ENCODE measurements around the gene RAMAC. TPM values are rescaled to one million over a fixed set of nuclear protein-coding genes. Genes with fewer than 3 reads are reported as not detected.
A peak's percentile ranks its signal among the peaks of the same experiment; 100 is the strongest.

Gene RAMAC
- total and polyA plus RNA-seq, 11 donors: 11.0 to 25.5 (median 14.9) TPM

DNA sequence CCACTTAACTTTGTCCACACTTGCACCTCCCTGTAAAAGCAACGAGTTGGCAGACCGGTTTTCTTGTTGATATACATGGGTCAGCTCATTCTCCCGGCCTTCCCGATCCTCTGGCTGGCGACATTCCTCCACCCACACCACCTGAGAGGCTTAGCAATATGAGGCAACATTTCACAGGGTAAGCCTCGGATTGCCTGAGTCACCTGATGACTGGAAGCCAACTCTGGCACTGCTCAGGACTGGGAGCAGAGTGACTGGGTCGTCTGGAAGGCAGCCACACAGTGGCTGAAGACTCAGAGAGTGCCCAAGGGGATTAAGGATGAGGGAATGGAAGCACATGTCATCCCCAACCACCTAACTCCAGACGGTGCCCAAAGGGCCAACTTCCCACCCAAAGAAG is 43.3 kb upstream of the RAMAC start:
- 66 to 73% (median 70%) methylated on average over 8 of the region's 8 CpGs for WGBS, 4 donors
- TF ChIP-seq POLR2A (IDR thresholded peaks at IDR 0.05) (no peak), CTCF (IDR thresholded peaks at IDR 0.05) (no peak)
- Histone ChIP-seq H3K4me1 (peaks cover 0 to 4% (median 0%) of the 10 kb centered on the region in 12 donors), H3K27ac (no peak overlapping the region), H3K4me3 (no peak overlapping the region), H3K9me3 (no peaks in the 10 kb centered on the region), H3K36me3 (no peaks in the 10 kb centered on the region), H3K27me3 (no peaks in the 10 kb centered on the region)
- intact Hi-C loops (cut with DNase I): no loop called here
- no peak for DNase-seq
- peak in 2 of 4 donors; percentile 18 to 62 for ATAC-seq

DNA sequence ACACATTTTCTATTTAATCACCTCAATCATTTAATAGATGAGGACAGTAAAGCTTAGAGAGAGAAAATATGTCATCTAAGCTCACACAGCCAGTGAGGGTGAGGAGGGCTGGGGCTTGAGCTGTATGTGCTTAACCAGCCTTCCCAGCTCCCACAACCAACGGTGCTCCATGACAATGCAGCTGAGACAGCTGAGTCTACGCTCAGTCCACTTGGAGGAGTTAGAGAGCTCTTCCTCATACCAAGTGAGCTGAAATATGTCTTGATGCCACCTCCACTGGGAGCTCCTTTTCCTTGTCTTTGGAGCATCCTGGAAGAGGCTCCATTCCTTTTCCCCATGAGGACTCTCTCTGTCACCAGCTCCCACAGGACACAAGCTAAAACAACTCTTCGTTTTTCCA is 42.8 kb upstream of the RAMAC start:
- no peak for DNase-seq
- no peak for TF ChIP-seq CTCF (IDR thresholded peaks at IDR 0.05)
- TF ChIP-seq POLR2A (IDR thresholded peaks at IDR 0.05): no peak
- H3K27me3 ChIP-seq: no peaks in the 10 kb centered on the region
- WGBS, 4 donors: 62 to 68% (median 67%) methylated on average over 3 of the region's 3 CpGs
- H3K9me3 ChIP-seq: no peaks in the 10 kb centered on the region
- no peaks in the 10 kb centered on the region for H3K36me3 ChIP-seq
- intact Hi-C loops (cut with DNase I): no loop called here
- no peak overlapping the region for H3K4me3 ChIP-seq
- ATAC-seq: no peak
- no peak overlapping the region for H3K27ac ChIP-seq
- H3K4me1 ChIP-seq: peaks cover 0 to 4% (median 0%) of the 10 kb centered on the region in 12 donors

GRCh38 chr15:82944056-82944455 is 42.0 kb upstream of the RAMAC start:
- WGBS, 4 donors: 84 to 90% (median 87%) methylated on average over 5 of the region's 5 CpGs
- H3K4me1 ChIP-seq: peaks cover 0 to 4% (median 0%) of the 10 kb centered on the region in 12 donors
- no peak overlapping the region for H3K27ac ChIP-seq
- H3K36me3 ChIP-seq: no peaks in the 10 kb centered on the region
- H3K9me3 ChIP-seq: no peaks in the 10 kb centered on the region
- intact Hi-C loops (cut with DNase I): no loop called here
- no peak overlapping the region for H3K4me3 ChIP-seq
- DNase-seq: no peak
- ATAC-seq: no peak
- no peak for TF ChIP-seq CTCF (IDR thresholded peaks at IDR 0.05)
- no peak for TF ChIP-seq POLR2A (IDR thresholded peaks at IDR 0.05)
- H3K27me3 ChIP-seq: no peaks in the 10 kb centered on the region

GRCh38 chr15:82944821-82945220 is 41.2 kb upstream of the RAMAC start:
- TF ChIP-seq POLR2A (IDR thresholded peaks at IDR 0.05) (no peak), CTCF (IDR thresholded peaks at IDR 0.05) (no peak)

More at GRCh38 chr15:82944821-82945220, 41.2 kb upstream of the RAMAC start:
- peaks cover 0 to 4% (median 0%) of the 10 kb centered on the region in 12 donors for H3K4me1 ChIP-seq
- DNase-seq: no peak
- no peaks in the 10 kb centered on the region for H3K36me3 ChIP-seq
- no peak overlapping the region for H3K4me3 ChIP-seq
- ATAC-seq: no peak
- 72 to 83% (median 76%) methylated on average over 5 of the region's 5 CpGs for WGBS, 4 donors
- no peaks in the 10 kb centered on the region for H3K9me3 ChIP-seq
- H3K27me3 ChIP-seq: no peaks in the 10 kb centered on the region
- H3K27ac ChIP-seq: no peak overlapping the region
- intact Hi-C loops (cut with DNase I): no loop called here
